K562 (cell line): Measurements from ENCODE around the gene TMEM176B. TPM values are rescaled to one million over a fixed set of nuclear protein-coding genes. Genes with fewer than 3 reads are reported as not detected.
A peak's percentile ranks its signal among the peaks of the same experiment; 100 is the strongest.

Source experiments
- BCOR ChIP-seq: fragments of 450-650 bp; IDR thresholded peaks from 2 replicates; pipeline ENCODE4 v1.6.1; 2016
- CREB3 ChIP-seq: fragments of 450-650 bp; conservative IDR thresholded peaks from 2 replicates; pipeline ENCODE4 v1.6.1; 2016; ENCODE audit warnings: missing genetic modification characterization, low read depth, mild to moderate bottlenecking, missing compliant biosample characterization, moderate library complexity
- ETS1 ChIP-seq: conservative IDR thresholded peaks from 2 replicates; pipeline ENCODE4 v1.6.1; 2011; ENCODE audit warnings: low read depth, mild to moderate bottlenecking, low read length; ENCODE audit not compliant: control insufficient read depth
- ETV6 ChIP-seq, 3 experiments: fragments of 150-350 bp in 1 of 3; sonication (generic) in 1 of 3; formaldehyde crosslinking in 1 of 3; IDR thresholded peaks; 2 replicates each; pipeline versions ENCODE4 v1.6.1 to v1.8.0; 2014 to 2022; ENCODE audit warnings: borderline replicate concordance in 2 of 3, low read depth in 2 of 3, antibody characterized with exemption in 1 of 3, low read length in 1 of 3, mild to moderate bottlenecking in 1 of 3, missing genetic modification reagents in 1 of 3
- EZH2 ChIP-seq: IDR thresholded peaks from 2 replicates; pipeline ENCODE4 v1.6.1; 2012; ENCODE audit warnings: low read depth, mild to moderate bottlenecking, inconsistent platforms, low read length, borderline replicate concordance
- JUND ChIP-seq, 2 experiments: IDR thresholded peaks; 2 replicates in 1 of 2; 3 replicates in 1 of 2; pipeline ENCODE4 v1.6.1; 2011; ENCODE audit warnings: borderline replicate concordance in 2 of 2, low read depth in 2 of 2, low read length in 2 of 2, improper control_type of control experiment in 1 of 2, missing biosample characterization in 1 of 2, missing genetic modification characterization in 1 of 2, missing genetic modification reagents in 1 of 2
- LARP7 ChIP-seq: fragments of 450-650 bp; IDR thresholded peaks from 2 replicates; pipeline ENCODE4 v1.6.1; 2016
- PATZ1 ChIP-seq: fragments of 250-450 bp; sonication (Bioruptor Pico); IDR thresholded peaks from 2 replicates; pipeline ENCODE4 v1.5.0; 2020; ENCODE audit warnings: mild to moderate bottlenecking, borderline replicate concordance
- RBBP5 ChIP-seq: fragments of 200-600 bp; sonication (generic); IDR thresholded peaks from 2 replicates; pipeline ENCODE4 v1.6.1; 2012; ENCODE audit warnings: borderline replicate concordance, mild to moderate bottlenecking, low read length, control low read depth, inconsistent platforms; ENCODE audit not compliant: insufficient read depth, poor library complexity, severe bottlenecking
- RBM39 ChIP-seq: fragments of 200-400 bp; formaldehyde crosslinking; optimal IDR thresholded peaks from 2 replicates; pipeline ENCODE3; 2018; ENCODE audit warnings: low read depth, low read length
- TBP ChIP-seq: optimal IDR thresholded peaks from 2 replicates; pipeline ENCODE3; 2011; ENCODE audit warnings: low read depth, low read length, improper control_type of control experiment
- ZBTB1 ChIP-seq: sonication (generic); formaldehyde crosslinking; IDR thresholded peaks from 2 replicates; pipeline ENCODE4 v1.8.1; 2023; ENCODE audit warnings: missing genetic modification reagents, low read depth, mild to moderate bottlenecking, borderline replicate concordance
- ZNF384 ChIP-seq: IDR thresholded peaks from 2 replicates; pipeline ENCODE4 v1.6.1; 2012; ENCODE audit warnings: low read depth, low read length, improper control_type of control experiment
- polyA plus RNA-seq, 8 experiments: library from polyadenylated mRNA; depleted of rRNA in 4 of 8; stranded (reverse) in 5 of 8; unstranded in 3 of 8; fragments of >200 nt; fragmentation: Nextera tagmentation in 2 of 8; fragmentation: Illumina TruSeq in 1 of 8; extraction: Ambion mirVana in 2 of 8; extraction: Trizol in 1 of 8; gene quantifications; 2 replicates each; pipeline versions ENCODE4 v1.2.1 to v1.2.3, GENCODE V29; 2011 to 2014; ENCODE audit warnings: inconsistent platforms in 1 of 8, missing spikeins in 1 of 8
- total RNA-seq, 7 experiments: library from RNA; depleted of rRNA in 6 of 7; stranded (reverse); fragments of >200 nt in 6 of 7; fragmentation: Illumina TruSeq in 2 of 7; extraction: Trizol in 2 of 7; gene quantifications; 2 replicates each; pipeline versions ENCODE4 v1.2.1 to v1.2.3, GENCODE V29; 2011 to 2021; ENCODE audit warnings: low replicate concordance in 1 of 7
- TF ChIP-seq, protein P1 (sequence below): sonication (generic); formaldehyde crosslinking; IDR thresholded peaks from 2 replicates; pipeline ENCODE4 v1.8.0; 2022; ENCODE audit warnings: missing genetic modification reagents, mild to moderate bottlenecking, borderline replicate concordance
- TF ChIP-seq, protein P2 (sequence below): IDR thresholded peaks from 2 replicates; pipeline ENCODE4 v1.6.1; 2012; ENCODE audit warnings: low read depth, low read length, improper control_type of control experiment, borderline replicate concordance

TMEM176B gene
- total and polyA plus RNA-seq, 9 of the 15 experiments (the other 6 are each of a cell fraction or from before 2014, with no cell fraction given): 0.19 to 0.60 TPM; not detected in 7

DNA sequence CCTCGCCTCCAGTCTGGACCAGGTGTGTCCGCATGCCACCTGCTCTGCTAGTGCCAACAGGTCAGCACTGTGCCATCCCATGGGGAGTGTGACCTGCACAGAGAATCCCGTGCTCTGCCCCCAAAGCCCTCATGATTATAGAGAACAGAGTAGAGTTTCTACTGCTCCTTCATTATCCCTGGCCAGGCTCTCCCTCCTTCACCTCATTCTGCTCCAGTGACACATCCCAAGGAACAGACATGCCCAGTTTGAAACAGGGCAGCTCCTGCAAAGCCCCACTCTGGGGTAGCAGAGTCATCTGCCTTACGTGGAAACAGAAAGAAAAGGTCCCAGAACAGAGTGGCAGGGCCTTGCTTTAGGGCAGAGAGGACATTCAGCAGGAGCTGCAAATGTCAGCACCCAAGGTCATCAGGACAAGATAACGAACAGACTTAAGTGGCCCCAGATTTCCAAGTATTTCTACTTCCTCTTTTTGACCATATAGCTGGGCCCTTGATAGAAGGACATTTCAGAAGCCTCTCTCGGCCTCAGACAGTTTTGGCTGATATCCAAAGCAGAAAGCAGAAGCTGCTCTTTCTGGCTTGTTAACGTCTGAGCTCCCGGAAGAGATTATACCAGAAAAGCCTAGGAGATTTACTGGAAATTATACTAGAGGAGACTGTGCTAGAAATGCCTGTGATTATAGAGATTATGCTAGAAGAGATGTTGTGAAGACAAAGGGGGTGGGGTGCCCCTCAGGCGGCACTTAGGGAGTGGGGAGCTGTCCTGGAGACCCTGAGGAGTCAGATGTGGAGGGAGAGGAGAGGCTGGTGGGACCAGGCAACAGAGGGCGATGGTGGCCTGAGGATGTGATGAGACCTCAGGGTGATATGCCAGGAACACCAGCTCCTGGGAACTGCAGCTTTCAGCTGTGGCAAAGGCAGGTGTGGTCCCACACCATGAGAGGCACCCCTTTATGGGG lies 12.6 kb downstream of the TMEM176B start (continued):
- TF ChIP-seq, protein P1, sequence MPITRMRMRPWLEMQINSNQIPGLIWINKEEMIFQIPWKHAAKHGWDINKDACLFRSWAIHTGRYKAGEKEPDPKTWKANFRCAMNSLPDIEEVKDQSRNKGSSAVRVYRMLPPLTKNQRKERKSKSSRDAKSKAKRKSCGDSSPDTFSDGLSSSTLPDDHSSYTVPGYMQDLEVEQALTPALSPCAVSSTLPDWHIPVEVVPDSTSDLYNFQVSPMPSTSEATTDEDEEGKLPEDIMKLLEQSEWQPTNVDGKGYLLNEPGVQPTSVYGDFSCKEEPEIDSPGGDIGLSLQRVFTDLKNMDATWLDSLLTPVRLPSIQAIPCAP (CRISPR knock-in tag): no peak
- peak in 1 of 2 experiments; percentile 64; a peak in 3 of 4 replicates for TF ChIP-seq ETV6 (IDR thresholded peaks at IDR 0.05; ENCODE audit: borderline replicate concordance in 1 of 2, low read depth in 2 of 2, low read length in 1 of 2)
- no peak for TF ChIP-seq ETV6 (CRISPR knock-in tag; IDR thresholded peaks at IDR 0.05; ENCODE audit: borderline replicate concordance)
- no peak for TF ChIP-seq TBP
- TF ChIP-seq CREB3 (tag): no peak
- TF ChIP-seq ZBTB1 (CRISPR knock-in tag): no peak
- TF ChIP-seq LARP7: no peak
- no peak for TF ChIP-seq EZH2
- TF ChIP-seq, protein P2, sequence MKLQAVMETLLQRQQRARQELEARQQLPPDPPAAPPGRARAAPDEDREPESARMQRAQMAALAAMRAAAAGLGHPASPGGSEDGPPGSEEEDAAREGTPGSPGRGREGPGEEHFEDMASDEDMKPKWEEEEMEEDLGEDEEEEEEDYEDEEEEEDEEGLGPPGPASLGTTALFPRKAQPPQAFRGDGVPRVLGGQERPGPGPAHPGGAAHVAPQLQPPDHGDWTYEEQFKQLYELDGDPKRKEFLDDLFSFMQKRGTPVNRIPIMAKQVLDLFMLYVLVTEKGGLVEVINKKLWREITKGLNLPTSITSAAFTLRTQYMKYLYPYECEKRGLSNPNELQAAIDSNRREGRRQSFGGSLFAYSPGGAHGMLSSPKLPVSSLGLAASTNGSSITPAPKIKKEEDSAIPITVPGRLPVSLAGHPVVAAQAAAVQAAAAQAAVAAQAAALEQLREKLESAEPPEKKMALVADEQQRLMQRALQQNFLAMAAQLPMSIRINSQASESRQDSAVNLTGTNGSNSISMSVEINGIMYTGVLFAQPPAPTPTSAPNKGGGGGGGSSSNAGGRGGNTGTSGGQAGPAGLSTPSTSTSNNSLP: 0 out of 2 replicates have a peak, but pooled peaks have one; percentile 37
- TF ChIP-seq RBBP5: no peak
- TF ChIP-seq BCOR: peak; percentile 83; the same call in 1 of the 2 replicates
- no peak for TF ChIP-seq PATZ1 (CRISPR knock-in tag)
- TF ChIP-seq ETS1: no peak
- TF ChIP-seq JUND (IDR thresholded peaks at IDR 0.05; ENCODE audit: borderline replicate concordance, low read depth, low read length): peak; percentile 62
- no peak; the same call in 2 of the 3 replicates for TF ChIP-seq JUND (tag; IDR thresholded peaks at IDR 0.05; ENCODE audit: borderline replicate concordance, low read depth, low read length)
- no peak for TF ChIP-seq RBM39
- no peak for TF ChIP-seq ZNF384
